ENCODE data around the gene PNKP.

- no peak for TF ChIP-seq CTCF (IDR thresholded peaks at IDR 0.05)
- no peak for TF ChIP-seq POLR2A (IDR thresholded peaks at IDR 0.05)
Observed at GRCh38 chr19:49839713-49840112, 27.7 kb downstream of the PNKP start.

All from esophagus squamous epithelium (tissue), 4 donors.